Stimulated activated CD8-positive, alpha-beta memory T cell treated with anti-CD3 and anti-CD28 coated beads, Interleukin-2, amount 100 ng/mL, for 1 hour (primary cell): ENCODE results near the gene UNC119.
"Not testable (repeated sequence)": the region's sequence is repeated elsewhere in the genome, so short reads cannot be mapped to it uniquely, and the experiment has no call there.

Experiments
- DNase-seq, 2 donors: peaks; one replicate each; pipeline ENCODE4 v3.0.0-alpha.2; 2020; ENCODE audit warnings: low read depth in 2 of 2

Gene UNC119

DNA sequence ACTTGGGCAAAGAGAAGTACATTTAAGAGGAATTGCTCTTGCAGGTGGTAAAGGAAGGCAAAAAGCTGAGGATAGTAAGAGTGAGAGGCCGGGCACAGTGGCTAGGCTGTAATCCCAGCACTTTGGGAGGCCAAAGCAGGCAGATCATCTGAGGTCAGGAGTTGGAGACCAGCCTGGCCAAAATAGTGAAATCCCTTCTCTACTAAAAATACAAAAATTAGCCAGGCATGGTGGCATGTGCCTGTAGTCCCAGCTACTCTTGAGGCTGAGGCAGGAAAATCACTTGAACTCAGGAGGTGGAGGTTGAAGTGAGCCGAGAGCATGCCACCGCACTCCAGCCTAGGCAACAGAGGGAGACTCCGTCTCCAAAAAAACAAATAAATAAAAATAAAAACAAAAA lies 30.1 kb downstream of the UNC119 start:
- not testable (repeated sequence) for DNase-seq

DNA sequence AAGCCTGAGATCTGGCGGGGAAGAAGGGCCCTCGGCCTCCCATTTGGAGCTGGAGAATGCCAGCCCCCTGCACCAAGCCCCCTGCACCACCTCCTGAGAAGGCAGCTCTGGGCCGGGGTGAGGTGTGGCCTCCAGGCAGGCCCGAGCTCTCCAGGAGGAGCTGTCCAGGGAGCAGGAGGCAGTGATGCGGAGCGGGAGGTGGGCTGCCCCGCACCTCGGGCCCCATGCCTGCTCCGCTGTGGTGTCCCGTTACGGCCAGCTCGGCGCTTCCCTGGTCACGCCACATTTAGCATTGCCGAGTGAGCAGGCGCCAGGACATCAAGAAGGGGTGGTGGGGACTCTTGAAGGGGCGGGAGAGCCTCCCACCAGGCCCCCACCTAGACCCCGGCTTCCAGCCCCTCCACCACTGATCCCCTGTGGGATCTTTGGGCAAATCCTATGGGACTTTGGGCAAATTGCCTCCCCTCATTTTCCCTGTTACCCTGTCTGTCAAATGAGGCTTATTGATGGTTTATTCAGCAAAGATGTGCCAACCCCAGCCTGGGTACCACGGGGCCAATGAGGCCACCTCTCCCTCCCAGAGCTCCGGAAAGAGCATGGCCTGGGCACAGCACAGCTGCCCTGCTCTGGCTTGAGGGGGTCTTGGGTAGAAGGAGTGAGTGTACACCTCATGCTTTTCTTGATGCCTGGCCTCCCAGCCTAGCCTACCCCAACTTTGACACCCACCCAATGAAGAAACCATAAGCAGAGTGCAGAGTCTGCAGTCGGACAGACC lies 30.9 kb downstream of the UNC119 start:
- no peak for DNase-seq

DNA sequence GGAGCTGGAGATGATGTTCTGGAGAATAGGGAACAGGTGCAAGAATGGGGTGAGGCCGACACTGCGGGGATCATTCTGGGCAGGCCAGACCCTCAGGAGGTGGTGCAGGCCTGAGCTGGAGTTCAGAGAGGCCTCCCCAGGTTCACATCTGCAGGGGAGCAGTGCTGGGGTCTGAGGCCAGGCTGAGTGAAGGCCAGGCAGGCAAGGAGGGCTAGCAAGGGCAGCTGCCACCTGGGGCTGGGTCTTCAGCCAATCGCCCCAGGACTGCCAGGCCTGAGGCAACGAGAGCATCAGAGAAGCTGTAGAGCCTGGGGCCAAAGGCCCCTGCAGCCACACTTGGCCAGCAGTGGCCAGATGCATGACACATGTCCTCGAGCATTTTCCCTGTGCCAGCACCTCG lies 31.7 kb downstream of the UNC119 start:
- DNase-seq, result no peak

DNA sequence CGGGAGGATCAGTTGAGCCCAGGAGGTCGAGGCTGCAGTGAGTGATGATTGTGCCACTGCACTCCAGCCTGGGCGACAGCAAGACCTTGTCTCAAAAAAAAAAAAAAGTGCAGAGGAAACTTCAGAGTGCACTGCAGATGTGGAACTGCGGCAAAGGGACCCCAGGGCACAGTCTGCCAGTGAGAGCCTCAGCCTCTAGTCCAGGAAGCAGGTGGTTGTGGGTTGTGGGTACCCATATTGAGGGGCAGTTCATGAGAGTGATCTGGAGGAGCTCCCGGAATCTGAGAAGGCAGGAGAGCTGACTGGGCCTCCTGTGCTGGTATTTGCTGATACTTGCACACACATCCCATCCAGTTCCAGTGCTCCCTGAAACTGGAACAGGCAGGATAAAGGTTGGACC lies 33.2 kb downstream of the UNC119 start:
- no peak for DNase-seq

DNA sequence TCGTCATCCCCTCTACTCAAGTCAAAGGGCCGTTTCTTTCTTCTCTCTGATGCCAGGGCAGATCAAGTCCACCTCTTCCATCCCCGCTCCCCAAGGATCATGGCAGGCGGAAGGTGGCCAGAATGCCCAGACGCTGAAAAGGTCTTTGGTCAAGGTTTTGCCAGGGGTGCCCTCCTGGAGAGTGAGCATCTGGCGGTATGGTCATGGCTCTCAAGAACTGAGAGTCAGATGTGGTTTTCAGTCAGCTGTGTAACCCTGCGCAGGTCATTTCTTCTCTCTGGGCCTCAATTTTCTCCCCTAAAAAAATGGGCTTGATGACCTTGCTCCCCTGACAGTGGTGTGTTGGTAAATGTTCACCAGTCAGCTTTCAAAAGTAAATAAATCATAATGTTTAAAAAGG lies 33.8 kb downstream of the UNC119 start:
- no peak for DNase-seq

DNA sequence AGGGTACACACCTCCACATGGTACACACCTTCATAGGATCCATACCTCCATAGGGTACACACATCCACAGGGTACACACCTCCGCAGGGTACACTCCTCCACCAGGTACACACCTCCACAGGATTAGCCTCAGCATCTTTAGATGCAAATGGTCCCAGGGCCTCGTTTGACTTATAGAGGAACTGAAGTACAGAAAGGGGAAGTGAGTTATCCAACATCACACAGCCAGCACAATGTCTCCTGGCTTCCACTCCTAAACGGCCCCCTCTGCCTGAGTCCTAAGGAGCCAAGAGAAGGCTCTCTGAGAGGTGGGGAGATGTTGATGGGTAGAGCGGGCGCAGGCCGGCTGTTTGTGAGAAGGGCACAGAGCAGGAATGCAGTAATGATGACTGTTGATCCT lies 34.3 kb downstream of the UNC119 start:
- no peak for DNase-seq

DNA sequence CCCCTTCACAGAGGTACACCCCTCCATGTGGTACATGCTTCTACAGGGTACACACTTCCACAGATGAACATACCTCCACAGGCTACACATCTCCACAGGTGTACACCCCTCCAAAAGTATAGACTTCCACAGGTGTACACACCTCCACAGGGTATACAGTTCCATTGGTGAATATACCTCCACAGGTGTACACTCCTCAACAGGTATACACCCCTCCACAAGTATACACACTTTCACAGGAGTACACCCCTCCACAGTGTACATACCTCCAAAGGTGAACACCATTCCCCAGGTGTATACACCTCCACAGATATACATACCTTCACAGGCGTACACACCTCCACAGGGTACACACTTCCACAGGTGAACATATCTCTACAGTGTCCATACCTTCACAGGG lies 36.9 kb downstream of the UNC119 start:
- DNase-seq, result no peak

DNA sequence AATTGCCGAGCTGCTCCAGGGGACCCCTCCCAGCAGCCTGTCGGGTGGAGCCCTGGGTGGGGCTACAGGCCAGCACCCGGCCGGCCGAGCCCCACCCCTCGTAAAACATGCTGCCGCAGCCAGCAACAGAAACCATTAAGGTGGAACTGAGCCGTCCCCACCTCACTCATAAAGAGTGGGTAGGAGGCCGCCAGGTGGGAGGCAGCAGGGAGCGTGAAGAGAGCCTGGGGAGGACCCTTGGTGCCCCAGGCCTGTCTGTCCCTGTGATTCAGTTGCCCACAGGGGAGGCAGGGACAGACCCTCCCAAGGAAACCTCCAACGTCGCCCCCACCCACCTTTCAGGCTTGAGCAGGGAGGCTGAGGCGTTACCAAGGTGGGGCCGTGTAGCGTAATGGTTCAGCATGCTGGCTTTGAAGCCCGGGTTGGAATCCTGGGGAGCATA lies 37.8 kb downstream of the UNC119 start:
- no peak for DNase-seq

DNA sequence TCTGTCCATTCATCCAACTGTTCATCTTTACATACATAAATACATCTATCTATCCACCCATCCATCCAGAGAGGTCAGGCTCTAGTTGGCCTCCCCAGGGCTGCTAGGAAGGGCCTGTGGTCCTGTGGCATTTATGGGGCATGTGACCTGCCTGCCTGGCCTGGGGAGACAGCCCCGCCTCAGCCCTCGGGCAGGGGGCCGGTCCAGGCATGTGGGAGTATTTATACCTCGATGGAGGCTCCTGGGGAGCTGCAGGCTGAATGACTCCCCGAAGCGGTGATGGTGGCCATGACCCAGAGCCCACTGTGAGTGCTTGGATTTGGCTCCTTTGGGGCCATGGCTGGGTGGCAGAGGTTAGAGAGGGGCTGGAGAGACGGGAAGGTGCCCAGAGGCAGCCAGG lies 38.9 kb downstream of the UNC119 start:
- DNase-seq, result no peak

DNA sequence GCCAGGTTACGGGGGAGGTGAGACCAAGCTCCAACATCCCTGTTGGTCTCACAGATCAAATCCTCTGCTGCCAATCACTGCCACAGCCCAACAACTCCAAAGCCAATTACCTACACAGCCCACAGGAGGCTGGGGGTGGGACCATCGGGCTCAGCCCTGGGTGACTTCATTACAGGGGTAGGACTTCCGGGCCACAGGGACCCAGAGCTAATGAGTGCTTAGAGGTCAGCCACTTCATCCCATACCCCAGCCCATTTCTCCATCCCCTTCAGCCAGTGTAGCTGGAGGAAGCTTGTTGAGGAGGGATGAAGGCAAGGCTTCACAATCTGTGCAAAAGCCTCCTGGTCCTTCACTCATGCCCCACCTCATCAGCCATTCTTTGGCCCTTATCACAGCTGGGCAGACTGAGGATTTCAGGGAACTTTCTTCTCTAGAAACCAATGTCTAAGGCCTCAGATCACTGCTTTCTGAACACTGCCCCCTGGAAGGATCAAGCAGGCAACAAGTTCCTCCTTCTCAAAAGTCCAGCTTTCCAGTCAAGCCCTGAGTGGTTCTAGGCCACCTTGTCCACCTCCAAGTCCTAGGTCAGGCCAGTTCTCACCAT lies 40.5 kb downstream of the UNC119 start:
- DNase-seq, result no peak

DNA sequence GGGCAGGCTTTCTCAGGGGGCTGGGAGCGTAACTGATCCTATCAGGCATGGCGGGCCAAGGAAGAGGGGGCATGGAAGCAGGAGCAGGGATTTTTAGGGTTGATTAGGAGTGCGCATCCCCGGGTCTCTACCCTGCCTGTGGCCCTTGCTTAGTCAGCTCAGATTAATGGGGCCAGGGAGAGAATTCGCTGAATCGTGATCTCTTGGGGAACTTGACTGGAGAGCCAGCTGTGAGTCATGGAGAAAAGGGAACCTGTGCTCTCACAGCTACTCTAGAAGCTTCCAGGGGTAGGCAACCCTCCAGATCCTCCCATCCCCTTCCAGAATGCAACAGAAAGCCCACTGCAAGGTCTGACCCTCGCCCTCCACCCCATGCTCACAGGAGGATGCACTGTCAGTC lies 42.6 kb downstream of the UNC119 start:
- DNase-seq, result no peak

DNA sequence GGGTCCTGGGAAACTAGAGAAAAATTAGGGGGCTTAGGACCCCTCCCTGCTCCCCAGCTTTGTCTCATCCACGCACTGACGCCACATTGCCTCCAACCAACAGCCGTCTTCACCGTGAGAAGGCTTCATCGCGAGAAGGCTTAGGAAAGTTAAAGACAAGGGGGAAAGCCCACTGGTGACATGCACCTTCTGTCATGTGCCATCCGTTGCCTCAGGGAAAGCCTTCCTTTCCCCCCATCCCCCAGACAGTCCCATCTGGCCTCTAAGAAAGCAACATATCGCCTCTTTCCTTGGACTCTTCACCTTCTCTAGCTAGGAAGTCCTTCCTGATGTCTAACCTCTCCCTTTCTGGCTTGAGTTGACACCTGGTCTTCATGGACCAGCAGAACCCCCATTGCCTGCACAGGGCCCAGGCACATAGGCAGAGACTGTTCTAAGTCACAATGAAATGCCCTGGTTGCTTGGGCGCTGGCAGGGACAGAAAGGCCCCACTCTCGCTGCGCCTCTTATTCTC lies 44.2 kb downstream of the UNC119 start:
- DNase-seq, result no peak

DNA sequence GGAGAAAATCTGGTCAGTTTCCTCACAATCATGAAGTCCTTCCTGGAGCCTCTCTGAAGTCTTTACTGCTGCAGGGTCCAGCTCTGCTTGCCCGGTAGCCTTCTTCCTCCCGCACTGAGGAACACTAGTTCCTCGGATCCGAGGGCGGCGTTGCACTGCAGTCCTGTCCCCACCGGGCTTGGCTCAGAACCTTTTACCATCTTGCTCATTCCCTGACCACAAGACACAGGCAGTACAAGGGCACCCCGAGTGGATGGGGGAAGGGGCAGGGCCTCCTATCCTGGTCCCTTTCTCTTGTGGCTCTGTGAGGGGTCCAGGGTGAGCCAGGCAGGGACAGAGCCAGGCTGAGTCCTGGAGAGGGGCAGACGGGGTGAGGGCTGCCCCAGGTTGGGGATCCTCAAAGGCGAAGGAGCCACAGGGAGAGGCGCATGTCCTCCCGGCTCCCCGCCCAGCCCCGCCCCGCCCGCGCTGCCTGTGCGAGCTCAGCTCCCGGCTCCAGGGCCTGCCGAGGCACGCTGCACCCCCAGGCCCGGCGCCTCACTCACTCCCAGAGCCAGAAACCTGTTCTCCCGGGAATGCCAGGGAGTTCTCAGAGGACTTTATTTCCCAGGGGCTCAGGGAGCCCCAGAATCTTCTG lies 44.7 kb downstream of the UNC119 start:
- no peak for DNase-seq

DNA sequence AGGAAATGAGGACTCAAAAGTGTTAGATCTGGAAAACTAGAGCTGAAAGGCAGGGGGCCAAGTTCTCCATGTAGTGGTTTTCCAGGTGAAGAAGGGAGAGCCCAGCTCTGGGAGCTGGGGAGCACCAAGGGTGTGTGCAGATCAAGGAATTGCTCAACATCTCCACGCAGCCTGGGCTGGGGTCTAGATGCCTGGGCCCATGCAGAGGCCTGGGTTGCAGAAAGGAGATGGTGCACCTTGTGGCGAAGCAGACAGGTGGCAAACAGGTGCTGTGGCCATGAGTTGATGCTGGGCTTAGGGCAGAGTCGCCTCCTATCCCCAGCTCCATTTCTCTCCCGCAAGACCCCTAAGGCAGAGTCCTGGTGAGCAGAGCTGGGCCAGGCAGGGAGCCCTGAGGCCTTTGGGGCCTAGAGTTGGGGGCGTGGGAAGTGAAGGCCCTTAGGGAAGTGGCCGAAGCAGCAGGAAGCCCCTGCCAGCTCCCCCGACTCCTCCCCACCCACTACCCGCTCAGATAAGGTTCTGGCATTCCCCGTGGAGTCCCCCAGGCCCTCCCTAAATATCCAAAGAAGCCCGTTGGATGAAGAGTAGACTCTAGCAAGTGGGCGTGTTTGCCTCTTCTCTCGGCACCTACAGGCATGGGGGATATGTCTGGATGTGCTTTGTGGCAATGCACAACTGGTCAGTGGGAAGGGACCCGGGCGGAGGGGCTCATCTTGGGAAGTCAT lies 45.5 kb downstream of the UNC119 start:
- DNase-seq, result no peak

DNA sequence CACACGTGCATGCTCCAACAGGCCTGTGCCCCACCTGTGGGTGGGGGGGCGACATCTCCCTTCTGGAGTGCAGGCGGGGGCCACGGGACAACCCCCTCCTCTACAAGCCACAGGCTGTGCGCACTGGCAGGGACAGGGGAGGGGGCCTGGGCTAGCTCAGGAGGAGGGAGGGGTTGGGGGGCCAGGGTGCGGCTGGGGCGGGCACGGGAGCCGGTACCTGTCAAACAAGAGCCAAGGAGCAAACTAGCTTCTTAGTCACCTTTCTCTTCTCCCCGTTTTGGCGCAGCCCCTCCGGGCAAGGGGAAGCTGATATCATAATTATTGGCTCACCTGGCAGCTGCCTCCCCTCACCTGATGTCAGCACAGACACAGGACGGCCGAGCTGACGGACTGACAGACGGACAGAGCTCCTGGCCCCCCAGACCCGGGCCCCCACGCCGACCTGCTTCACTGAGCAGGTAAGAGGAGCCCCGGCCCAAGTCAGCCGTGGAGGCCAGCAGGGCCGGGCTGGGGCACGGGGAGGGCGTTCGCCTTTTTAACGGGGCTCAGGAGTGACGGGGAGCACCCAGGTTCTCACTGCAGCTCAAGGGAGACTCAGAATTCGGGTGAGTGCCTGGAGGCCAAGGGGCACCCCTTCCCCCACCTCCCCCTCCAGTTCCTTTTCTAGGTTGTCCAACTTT lies 46.3 kb downstream of the UNC119 start, which contains the start of gene FOXN1:
TSS of gene FOXN1 (plus strand) at position 363 of the 680 bp plus-strand sequence. CDS start 17,622 bp downstream, outside the sequence.
- no peak for DNase-seq

DNA sequence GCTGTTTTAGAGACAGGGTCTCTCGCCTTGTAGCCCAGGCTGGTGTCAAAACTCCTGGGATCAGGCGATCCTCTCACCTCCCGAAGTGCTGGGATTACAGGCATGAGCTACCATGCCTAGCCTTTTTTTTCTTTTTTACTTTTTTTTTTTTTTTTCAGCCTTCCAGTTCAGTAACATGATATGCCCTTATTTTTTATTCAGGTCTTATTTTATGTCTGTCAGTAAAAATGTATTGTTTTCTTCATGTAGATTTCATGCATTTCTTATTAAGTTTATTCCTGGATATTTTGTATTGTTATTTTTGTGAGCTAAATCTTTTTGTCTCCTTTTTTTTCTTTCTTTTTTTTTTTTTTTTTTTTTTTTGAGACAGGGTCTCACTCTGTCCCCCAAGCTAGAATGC lies 49.0 kb downstream of the UNC119 start:
- no peak for DNase-seq

DNA sequence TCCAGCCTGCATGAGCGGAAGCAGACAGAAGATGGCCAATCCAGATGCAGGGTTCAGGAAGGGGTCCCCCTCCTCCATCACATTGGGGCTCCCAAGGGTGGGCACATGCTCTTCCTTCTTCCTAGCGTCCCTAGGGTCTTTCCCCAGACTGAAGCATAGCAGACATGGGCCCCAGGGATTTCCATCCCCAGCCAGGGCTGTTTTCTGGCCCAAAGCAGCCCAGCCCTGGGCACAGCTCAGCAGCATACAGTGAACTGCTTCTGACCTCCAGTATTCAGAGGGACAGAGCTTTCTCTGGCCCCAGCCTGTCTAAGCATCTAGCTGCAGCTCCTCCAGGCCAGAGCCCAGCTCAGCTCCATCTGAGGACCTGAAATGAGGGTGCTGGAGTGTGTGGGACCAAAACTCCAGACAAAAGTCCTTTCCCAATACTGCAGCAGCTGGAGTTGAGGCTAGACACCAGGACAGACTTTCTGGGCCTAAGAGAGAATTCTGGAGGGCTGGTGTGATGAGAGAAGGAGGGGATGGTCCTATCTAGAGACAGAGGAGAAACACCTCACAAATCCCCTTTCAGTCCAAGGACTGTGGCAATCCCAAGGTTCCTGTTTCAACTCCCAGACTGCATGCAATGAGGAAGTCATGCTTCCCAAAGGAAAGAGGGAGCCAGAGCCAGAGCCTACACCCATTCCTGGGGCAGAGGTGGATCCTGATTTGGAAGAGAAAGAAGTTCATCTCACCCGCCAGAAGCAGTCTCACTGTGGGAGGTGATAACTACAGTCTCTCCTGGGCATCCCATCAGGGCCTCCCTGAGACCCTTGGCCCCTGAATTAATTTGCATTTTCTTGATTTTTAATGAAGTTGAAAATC lies 50.8 kb downstream of the UNC119 start:
- DNase-seq, result no peak

DNA sequence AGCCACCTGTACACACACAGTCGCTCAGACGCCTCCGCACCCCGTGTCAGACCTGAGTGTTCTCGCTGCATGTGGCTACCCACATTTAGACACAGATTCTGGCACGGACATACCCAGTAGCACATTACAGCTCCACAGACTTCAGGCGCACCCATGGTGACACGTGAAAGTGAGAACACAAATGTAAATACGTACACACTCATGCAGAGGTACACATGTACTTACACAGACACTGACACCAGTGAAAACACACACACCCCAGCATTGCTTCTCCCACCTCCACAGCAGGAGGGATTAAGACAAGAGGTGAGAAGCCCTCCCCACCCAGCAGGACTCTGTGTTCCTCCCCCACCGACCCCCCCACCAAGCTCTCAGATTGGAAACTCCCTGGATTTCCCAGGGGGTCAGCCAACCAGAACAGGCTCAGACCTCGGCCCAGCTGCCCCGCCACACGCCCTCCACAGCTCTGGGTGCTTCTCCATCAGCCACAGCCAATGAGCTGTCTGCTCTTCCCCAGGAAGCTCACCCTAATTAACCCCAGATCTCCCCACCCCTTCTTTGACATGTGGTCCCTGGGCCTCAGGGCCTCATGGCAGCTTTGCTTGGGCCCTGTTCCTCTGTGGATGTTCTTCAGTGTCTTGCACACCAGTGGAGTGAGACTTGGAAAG lies 51.6 kb downstream of the UNC119 start:
- no peak for DNase-seq

DNA sequence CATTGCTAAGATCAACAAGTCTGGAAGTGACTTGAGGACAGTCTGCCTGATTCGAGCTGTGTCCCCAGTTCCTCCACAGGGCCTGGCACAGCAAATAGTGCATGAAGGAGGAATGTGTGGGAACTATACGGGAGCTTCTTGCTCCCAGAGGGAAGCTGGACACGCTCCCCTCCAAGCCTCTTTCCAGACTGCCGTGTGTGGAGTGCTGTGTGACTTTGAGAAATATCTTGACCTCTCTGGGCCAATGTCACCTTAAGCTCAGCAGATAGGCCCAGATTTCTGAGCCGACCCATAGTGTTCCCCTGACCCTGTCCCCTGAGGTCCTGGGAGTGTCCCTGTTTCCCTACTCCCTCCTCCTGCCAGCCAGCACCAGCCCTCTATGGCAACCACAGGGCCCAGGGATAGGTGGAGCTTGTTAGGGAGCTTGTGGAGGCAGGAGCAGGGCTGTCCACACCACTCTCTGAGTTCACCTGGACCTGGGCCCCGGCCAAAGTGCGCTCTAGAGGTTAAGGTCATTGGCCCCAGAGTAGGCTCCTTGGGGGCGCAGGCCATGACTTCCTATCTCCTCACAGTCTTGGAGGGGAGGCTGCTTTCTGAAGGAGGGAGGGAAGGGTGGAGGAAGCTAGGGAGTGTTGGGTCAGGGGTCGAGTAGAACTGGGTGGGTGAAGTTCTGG lies 52.6 kb downstream of the UNC119 start:
- no peak for DNase-seq

DNA sequence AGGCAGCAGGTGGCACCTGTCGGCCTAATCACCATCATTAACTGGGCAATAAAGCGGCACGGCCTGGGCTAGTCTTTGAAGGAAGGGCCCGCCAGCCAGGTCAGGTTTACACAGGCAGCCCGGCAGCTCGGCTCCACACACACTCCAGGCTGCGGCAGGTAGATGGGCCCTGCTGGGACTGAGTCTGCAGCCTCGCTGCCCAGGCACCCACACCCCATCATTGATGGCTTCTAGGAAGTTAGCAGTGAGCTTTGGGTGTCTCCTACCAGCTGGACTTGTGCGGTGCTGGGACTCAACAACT lies 53.1 kb downstream of the UNC119 start:
- no peak for DNase-seq
